ENCODE data around the gene RALY. TPM values are rescaled to one million over a fixed set of nuclear protein-coding genes. Genes with fewer than 3 reads are reported as not detected.

RALY gene
- total and polyA plus RNA-seq, 5 donors from 2014 or later = 160 to 216 (median 191) TPM

DNA sequence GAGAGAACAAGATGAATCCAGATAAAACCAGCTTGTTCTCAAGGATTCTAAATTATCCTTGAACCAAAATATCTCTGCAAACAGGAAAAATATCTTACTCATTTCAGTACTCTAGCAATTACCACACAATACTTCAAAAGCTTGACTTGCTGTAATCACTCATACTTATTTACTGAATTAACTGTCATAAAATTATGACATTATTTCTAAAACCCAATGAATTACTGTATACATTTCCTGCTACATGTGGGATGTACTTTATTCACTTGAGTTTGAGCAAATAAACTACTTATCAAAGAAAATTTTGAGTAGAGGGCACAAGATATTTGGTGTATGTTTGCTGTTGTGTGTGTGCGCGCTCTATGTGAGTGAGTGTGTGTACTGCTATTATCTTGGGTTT lies 108.6 kb downstream of the RALY start:
- no peak overlapping the region for H3K4me3 Mint-ChIP-seq
- H3K27ac ChIP-seq (ENCODE audit: insufficient read depth, low read length, poor library complexity, severe bottlenecking) = no peak overlapping the region
- DNase-seq (no peak), ATAC-seq (ENCODE audit: low read depth in 2 of 2) (no peak)
- H3K4me1 Mint-ChIP-seq = peaks cover 28 to 52% (median 51%) of the 10 kb centered on the region in 4 donors
- peaks cover 81% of the 10 kb centered on the region for H3K36me3 ChIP-seq (ENCODE audit: control insufficient read depth, insufficient read depth, low read length)
- no peaks in the 10 kb centered on the region for H3K9me3 ChIP-seq (ENCODE audit: control insufficient read depth in 2 of 2, low read length in 2 of 2)
- H3K36me3 Mint-ChIP-seq = peaks cover 45% of the 10 kb centered on the region
- no peaks in the 10 kb centered on the region for H3K27me3 Mint-ChIP-seq
- peaks cover 25% of the 10 kb centered on the region for H3K4me1 ChIP-seq (ENCODE audit: control insufficient read depth, insufficient read depth, low read length, poor library complexity, severe bottlenecking)
- peaks cover 0 to 2% (median 0%) of the 10 kb centered on the region in 7 donors for H3K9me3 Mint-ChIP-seq
- H3K27me3 ChIP-seq (ENCODE audit: control insufficient read depth, insufficient read depth, low read length) = no peaks in the 10 kb centered on the region
- no peak overlapping the region for H3K4me3 ChIP-seq (ENCODE audit: low read depth, low read length)
- H3K27ac Mint-ChIP-seq = peak overlapping the region in 1 of 3 donors; percentile 47

- Mint-ChIP-seq H3K27ac (peak overlapping the region in 2 of 3 donors; percentile 50 to 81), H3K27me3 (no peaks in the 10 kb centered on the region), H3K4me1 (peaks cover 41 to 69% (median 66%) of the 10 kb centered on the region in 4 donors), H3K36me3 (peaks cover 41% of the 10 kb centered on the region), H3K9me3 (peaks cover 0 to 2% (median 0%) of the 10 kb centered on the region in 7 donors), H3K4me3 (peak overlapping the region in 1 of 4 donors; percentile 28)
- Histone ChIP-seq H3K27ac (ENCODE audit: insufficient read depth, low read length, poor library complexity, severe bottlenecking) (peak overlapping the region; percentile 23), H3K4me1 (ENCODE audit: control insufficient read depth, insufficient read depth, low read length, poor library complexity, severe bottlenecking) (peaks cover 42% of the 10 kb centered on the region), H3K27me3 (ENCODE audit: control insufficient read depth, insufficient read depth, low read length) (no peaks in the 10 kb centered on the region), H3K36me3 (ENCODE audit: control insufficient read depth, insufficient read depth, low read length) (peaks cover 71% of the 10 kb centered on the region), H3K4me3 (ENCODE audit: low read depth, low read length) (no peak overlapping the region), H3K9me3 (ENCODE audit: control insufficient read depth in 2 of 2, low read length in 2 of 2) (no peaks in the 10 kb centered on the region)
- ATAC-seq (ENCODE audit: low read depth in 2 of 2) = no peak
- DNase-seq = no peak
Observed at GRCh38 chr20:34104059-34104458, 110.3 kb downstream of the RALY start.

DNA sequence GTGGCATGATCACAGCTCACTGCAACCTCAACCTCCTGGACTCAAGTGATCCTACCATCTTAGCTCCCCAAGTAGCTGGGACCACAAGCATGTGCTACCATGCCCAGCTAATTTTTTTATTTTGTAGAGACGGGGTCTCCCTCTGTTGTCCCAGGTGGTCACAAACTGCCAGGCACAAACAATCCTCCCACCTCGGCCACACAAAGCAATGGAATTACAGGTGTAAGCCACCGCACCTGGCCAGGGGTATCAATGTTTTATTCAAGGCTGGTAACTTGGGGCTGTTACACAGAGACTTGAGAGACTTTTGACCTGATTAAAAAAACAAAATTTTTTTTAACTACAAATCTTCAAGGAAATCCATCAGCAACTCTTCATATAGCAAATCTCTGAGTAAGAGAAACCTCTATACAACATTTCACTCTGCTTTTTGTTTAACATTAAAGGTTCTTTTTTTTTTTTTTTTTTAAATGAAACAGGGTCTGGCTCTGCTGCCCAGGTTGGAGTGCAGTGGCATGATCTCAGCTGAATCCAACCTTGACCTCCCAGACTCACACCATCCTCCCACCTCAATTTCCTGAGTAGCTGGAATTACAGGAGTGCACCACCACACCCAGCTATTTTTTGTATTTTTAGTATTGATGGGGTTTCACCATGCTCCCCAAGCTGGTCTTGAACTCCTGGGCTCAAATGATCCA lies 112.4 kb downstream of the RALY start:
- Histone ChIP-seq H3K36me3 (ENCODE audit: control insufficient read depth, insufficient read depth, low read length) (peaks cover 56% of the 10 kb centered on the region), H3K9me3 (ENCODE audit: control insufficient read depth in 2 of 2, low read length in 2 of 2) (no peaks in the 10 kb centered on the region), H3K4me3 (ENCODE audit: low read depth, low read length) (no peak overlapping the region), H3K27ac (ENCODE audit: insufficient read depth, low read length, poor library complexity, severe bottlenecking) (no peak overlapping the region), H3K4me1 (ENCODE audit: control insufficient read depth, insufficient read depth, low read length, poor library complexity, severe bottlenecking) (peaks cover 63% of the 10 kb centered on the region), H3K27me3 (ENCODE audit: control insufficient read depth, insufficient read depth, low read length) (no peaks in the 10 kb centered on the region)
- DNase-seq = no peak
- H3K9me3 Mint-ChIP-seq = no peaks in the 10 kb centered on the region
- H3K36me3 Mint-ChIP-seq = peaks cover 32% of the 10 kb centered on the region
- peak overlapping the region in 2 of 4 donors; percentile 11 to 40 for H3K4me3 Mint-ChIP-seq
- peak overlapping the region in 2 of 3 donors; percentile 82 to 90 for H3K27ac Mint-ChIP-seq
- no peaks in the 10 kb centered on the region for H3K27me3 Mint-ChIP-seq
- peaks cover 39 to 88% (median 76%) of the 10 kb centered on the region in 4 donors for H3K4me1 Mint-ChIP-seq
- ATAC-seq (ENCODE audit: low read depth in 2 of 2) = no peak

GRCh38 chr20:34108616-34109174 lies 115.0 kb downstream of the RALY start:
- H3K9me3 ChIP-seq (ENCODE audit: control insufficient read depth in 2 of 2, low read length in 2 of 2) = no peaks in the 10 kb centered on the region
- peak overlapping the region in 2 of 3 donors; percentile 47 to 58 for H3K27ac Mint-ChIP-seq
- peaks cover 21% of the 10 kb centered on the region for H3K36me3 Mint-ChIP-seq
- peaks cover 31 to 82% (median 69%) of the 10 kb centered on the region in 4 donors for H3K4me1 Mint-ChIP-seq
- peak overlapping the region; percentile 69 to 94 (median 72) for H3K4me3 Mint-ChIP-seq
- DNase-seq (peak in 1 of 3 donors; percentile 31), ATAC-seq (ENCODE audit: low read depth in 2 of 2) (no peak)
- H3K9me3 Mint-ChIP-seq = no peaks in the 10 kb centered on the region
- peaks cover 33% of the 10 kb centered on the region for H3K36me3 ChIP-seq (ENCODE audit: control insufficient read depth, insufficient read depth, low read length)
- H3K4me3 ChIP-seq (ENCODE audit: low read depth, low read length) = peak overlapping the region; percentile 61
- H3K27me3 Mint-ChIP-seq = peaks cover 6% of the 10 kb centered on the region
- no peaks in the 10 kb centered on the region for H3K27me3 ChIP-seq (ENCODE audit: control insufficient read depth, insufficient read depth, low read length)
- no peak overlapping the region for H3K27ac ChIP-seq (ENCODE audit: insufficient read depth, low read length, poor library complexity, severe bottlenecking)
- peaks cover 64% of the 10 kb centered on the region for H3K4me1 ChIP-seq (ENCODE audit: control insufficient read depth, insufficient read depth, low read length, poor library complexity, severe bottlenecking)

GRCh38 chr20:34109442-34109841 lies 115.7 kb downstream of the RALY start:
- Mint-ChIP-seq H3K27ac (peak overlapping the region; percentile 26 to 98 (median 81)), H3K4me1 (peaks cover 25 to 76% (median 65%) of the 10 kb centered on the region in 4 donors), H3K36me3 (peaks cover 15% of the 10 kb centered on the region), H3K4me3 (peak overlapping the region; percentile 69 to 94 (median 78)), H3K9me3 (no peaks in the 10 kb centered on the region), H3K27me3 (peaks cover 6% of the 10 kb centered on the region)
- Histone ChIP-seq H3K4me3 (ENCODE audit: low read depth, low read length) (peak overlapping the region; percentile 61), H3K27me3 (ENCODE audit: control insufficient read depth, insufficient read depth, low read length) (no peaks in the 10 kb centered on the region), H3K9me3 (ENCODE audit: control insufficient read depth in 2 of 2, low read length in 2 of 2) (no peaks in the 10 kb centered on the region), H3K27ac (ENCODE audit: insufficient read depth, low read length, poor library complexity, severe bottlenecking) (no peak overlapping the region), H3K36me3 (ENCODE audit: control insufficient read depth, insufficient read depth, low read length) (peaks cover 25% of the 10 kb centered on the region), H3K4me1 (ENCODE audit: control insufficient read depth, insufficient read depth, low read length, poor library complexity, severe bottlenecking) (peaks cover 64% of the 10 kb centered on the region)
- ATAC-seq (ENCODE audit: low read depth in 2 of 2) (no peak), DNase-seq (no peak)

DNA sequence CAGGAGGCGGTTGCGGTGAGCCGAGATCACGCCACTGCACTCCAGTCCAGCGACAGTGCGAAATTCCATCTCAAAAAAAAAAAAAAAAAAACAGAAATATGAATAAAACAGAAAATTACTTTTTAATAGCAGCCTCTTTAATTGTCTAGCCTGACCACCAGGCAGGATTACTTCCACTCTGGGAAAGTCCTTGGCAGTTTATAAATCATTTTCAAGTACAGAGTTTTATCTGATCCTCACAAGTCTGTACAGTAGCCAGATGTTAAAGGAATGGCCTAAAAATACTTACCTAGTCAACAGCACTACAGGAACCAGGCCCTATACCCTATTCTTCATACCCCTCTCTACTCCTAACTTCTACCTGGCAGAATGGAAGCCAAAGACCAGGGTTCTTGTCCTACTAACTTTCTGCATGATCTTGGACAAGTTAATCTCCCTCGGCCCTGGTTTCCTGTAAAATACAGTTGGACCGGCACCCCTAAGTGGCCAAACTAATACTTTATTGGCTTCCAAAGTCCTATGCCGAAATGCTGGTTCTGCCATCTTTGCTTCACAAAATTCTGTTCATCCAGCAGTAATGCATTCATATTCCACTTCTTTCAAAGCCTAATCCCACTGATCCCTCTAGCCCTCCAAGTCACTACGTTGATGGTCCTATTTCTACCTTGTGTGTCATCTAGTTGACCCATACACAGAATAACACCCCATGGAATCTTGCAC lies 116.5 kb downstream of the RALY start:
- ATAC-seq (ENCODE audit: low read depth in 2 of 2) = no peak
- Histone ChIP-seq H3K4me3 (ENCODE audit: low read depth, low read length) (peak overlapping the region; percentile 95), H3K27me3 (ENCODE audit: control insufficient read depth, insufficient read depth, low read length) (no peaks in the 10 kb centered on the region), H3K4me1 (ENCODE audit: control insufficient read depth, insufficient read depth, low read length, poor library complexity, severe bottlenecking) (peaks cover 64% of the 10 kb centered on the region), H3K27ac (ENCODE audit: insufficient read depth, low read length, poor library complexity, severe bottlenecking) (peak overlapping the region; percentile 96), H3K36me3 (ENCODE audit: control insufficient read depth, insufficient read depth, low read length) (peaks cover 18% of the 10 kb centered on the region), H3K9me3 (ENCODE audit: control insufficient read depth in 2 of 2, low read length in 2 of 2) (no peaks in the 10 kb centered on the region)
- H3K9me3 Mint-ChIP-seq = no peaks in the 10 kb centered on the region
- no peak for DNase-seq
- H3K4me3 Mint-ChIP-seq = peak overlapping the region; percentile 94 to 97 (median 97)
- peak overlapping the region; percentile 93 to 99 (median 98) for H3K27ac Mint-ChIP-seq
- H3K36me3 Mint-ChIP-seq = peaks cover 8% of the 10 kb centered on the region
- peaks cover 6% of the 10 kb centered on the region for H3K27me3 Mint-ChIP-seq
- H3K4me1 Mint-ChIP-seq = peaks cover 24 to 72% (median 58%) of the 10 kb centered on the region in 4 donors

DNA sequence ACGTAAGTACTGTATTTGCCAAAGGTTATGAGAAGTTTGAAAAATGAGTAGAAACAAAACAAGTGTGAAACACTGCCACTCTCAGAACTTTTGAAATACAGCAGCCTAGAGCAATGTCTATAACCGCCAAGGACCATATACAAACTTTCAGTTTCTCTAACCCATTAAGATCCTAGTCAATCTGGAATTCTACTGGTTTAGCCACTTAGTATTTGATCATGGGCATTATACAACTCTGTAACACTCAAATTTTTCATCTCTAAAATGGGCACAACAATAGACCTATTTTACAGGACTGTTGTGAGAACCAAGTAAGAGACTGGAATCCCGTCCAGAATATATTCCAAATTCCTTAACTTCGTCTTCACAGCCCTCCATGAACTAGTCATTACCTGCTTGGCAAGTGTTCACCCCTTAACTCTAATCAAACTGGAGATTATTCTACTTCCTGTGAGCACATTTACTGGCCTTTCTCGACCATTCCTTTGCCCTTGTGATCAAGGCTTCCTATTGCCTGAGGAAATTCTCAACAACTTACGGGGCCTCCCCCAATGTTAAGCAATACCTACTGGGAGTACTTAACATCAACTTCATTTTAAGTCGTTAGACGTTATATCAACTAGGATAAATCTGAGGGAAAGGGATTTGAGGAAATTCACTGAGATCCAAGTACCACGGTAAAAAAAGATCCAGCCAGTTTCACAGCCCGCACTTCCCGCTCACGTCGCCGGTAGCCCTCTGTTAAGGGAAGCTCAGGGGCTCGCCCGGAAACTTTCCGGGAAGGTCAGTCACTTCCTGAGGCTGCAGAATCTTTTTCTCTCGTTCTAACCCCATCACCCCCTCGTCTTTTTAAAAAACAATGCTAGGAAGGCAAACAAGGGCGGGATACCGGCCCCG lies 117.3 kb downstream of the RALY start:
- Histone ChIP-seq H3K36me3 (ENCODE audit: control insufficient read depth, insufficient read depth, low read length) (peaks cover 16% of the 10 kb centered on the region), H3K9me3 (ENCODE audit: control insufficient read depth in 2 of 2, low read length in 2 of 2) (no peaks in the 10 kb centered on the region), H3K4me1 (ENCODE audit: control insufficient read depth, insufficient read depth, low read length, poor library complexity, severe bottlenecking) (peaks cover 60% of the 10 kb centered on the region), H3K27me3 (ENCODE audit: control insufficient read depth, insufficient read depth, low read length) (no peaks in the 10 kb centered on the region), H3K27ac (ENCODE audit: insufficient read depth, low read length, poor library complexity, severe bottlenecking) (peak overlapping the region; percentile 96), H3K4me3 (ENCODE audit: low read depth, low read length) (peak overlapping the region; percentile 95)
- peaks cover 3% of the 10 kb centered on the region for H3K36me3 Mint-ChIP-seq
- peak overlapping the region; percentile 93 to 99 (median 98) for H3K27ac Mint-ChIP-seq
- peak in 2 of 3 donors; percentile 22 to 47 for DNase-seq
- peaks cover 19 to 64% (median 51%) of the 10 kb centered on the region in 4 donors for H3K4me1 Mint-ChIP-seq
- H3K27me3 Mint-ChIP-seq = peaks cover 6% of the 10 kb centered on the region
- H3K4me3 Mint-ChIP-seq = peak overlapping the region; percentile 94 to 97 (median 97)
- no peaks in the 10 kb centered on the region for H3K9me3 Mint-ChIP-seq
- ATAC-seq (ENCODE audit: low read depth in 2 of 2) = no peak
